Measurements from ENCODE around the gene PTAR1.

The PTAR1 gene

GRCh38 chr9:69798744-69799143 lies 38.9 kb upstream of the PTAR1 start:
- POLR2A ChIA-PET = no interaction called here
- TF ChIP-seq TARDBP (IDR thresholded peaks at IDR 0.05) = no peak
- TF ChIP-seq ARNT (IDR thresholded peaks at IDR 0.05) = no peak
- no peak for TF ChIP-seq FOXK2 (IDR thresholded peaks at IDR 0.05)
- no peak for TF ChIP-seq NFRKB (IDR thresholded peaks at IDR 0.05)
- no peak for TF ChIP-seq FOXA1 (IDR thresholded peaks at IDR 0.05)
- TF ChIP-seq SUZ12 (IDR thresholded peaks at IDR 0.05) = no peak
- no peak for TF ChIP-seq LEF1 (IDR thresholded peaks at IDR 0.05; ENCODE audit: borderline replicate concordance)
- TF ChIP-seq PKNOX1 (IDR thresholded peaks at IDR 0.05) = no peak
- TF ChIP-seq CTBP1 (IDR thresholded peaks at IDR 0.05; ENCODE audit: borderline replicate concordance) = no peak
- TF ChIP-seq ZNF384 (IDR thresholded peaks at IDR 0.05) = no peak
- TF ChIP-seq ELF4 (IDR thresholded peaks at IDR 0.05) = no peak
- TF ChIP-seq FOXM1 (IDR thresholded peaks at IDR 0.05; ENCODE audit: borderline replicate concordance) = no peak
- no peak for TF ChIP-seq HDGF (IDR thresholded peaks at IDR 0.05; ENCODE audit: borderline replicate concordance)
- no peak for TF ChIP-seq SP1 (IDR thresholded peaks at IDR 0.05)
- no peak for TF ChIP-seq L3MBTL2 (conservative IDR thresholded peaks at IDR 0.05)
- no peak for TF ChIP-seq BHLHE40 (IDR thresholded peaks at IDR 0.05; ENCODE audit: borderline replicate concordance)
- CTCF ChIA-PET = no interaction called here
- no peak for DNase-seq (ENCODE audit: extremely low spot score)

- ChIA-PET CTCF (no interaction called here), POLR2A (no interaction called here)
- TF ChIP-seq BHLHE40 (IDR thresholded peaks at IDR 0.05; ENCODE audit: borderline replicate concordance) = no peak
- no peak for TF ChIP-seq LEF1 (IDR thresholded peaks at IDR 0.05; ENCODE audit: borderline replicate concordance)
- no peak for TF ChIP-seq FOXA1 (IDR thresholded peaks at IDR 0.05)
- no peak for TF ChIP-seq FOXM1 (IDR thresholded peaks at IDR 0.05; ENCODE audit: borderline replicate concordance)
- TF ChIP-seq PKNOX1 (IDR thresholded peaks at IDR 0.05) = no peak
- DNase-seq (ENCODE audit: extremely low spot score) = no peak
Observed at GRCh38 chr9:69797675-69798074, 37.9 kb upstream of the PTAR1 start.

GRCh38 chr9:69794356-69794755 lies 34.5 kb upstream of the PTAR1 start:
- TF ChIP-seq ZNF384 (IDR thresholded peaks at IDR 0.05) = no peak
- TF ChIP-seq PKNOX1 (IDR thresholded peaks at IDR 0.05) = no peak
- no peak for TF ChIP-seq SUZ12 (IDR thresholded peaks at IDR 0.05)
- no peak for TF ChIP-seq ELF4 (IDR thresholded peaks at IDR 0.05)
- no peak for TF ChIP-seq ARNT (IDR thresholded peaks at IDR 0.05)
- no peak for TF ChIP-seq FOXM1 (IDR thresholded peaks at IDR 0.05; ENCODE audit: borderline replicate concordance)
- TF ChIP-seq FOXK2 (IDR thresholded peaks at IDR 0.05) = no peak
- no peak for TF ChIP-seq CTBP1 (IDR thresholded peaks at IDR 0.05; ENCODE audit: borderline replicate concordance)
- no peak for TF ChIP-seq HDGF (IDR thresholded peaks at IDR 0.05; ENCODE audit: borderline replicate concordance)
- no peak for TF ChIP-seq FOXA1 (IDR thresholded peaks at IDR 0.05)
- TF ChIP-seq LEF1 (IDR thresholded peaks at IDR 0.05; ENCODE audit: borderline replicate concordance) = no peak
- no peak for TF ChIP-seq SP1 (IDR thresholded peaks at IDR 0.05)
- TF ChIP-seq NFRKB (IDR thresholded peaks at IDR 0.05) = no peak
- no peak for TF ChIP-seq TARDBP (IDR thresholded peaks at IDR 0.05)
- TF ChIP-seq BHLHE40 (IDR thresholded peaks at IDR 0.05; ENCODE audit: borderline replicate concordance) = no peak
- TF ChIP-seq L3MBTL2 (conservative IDR thresholded peaks at IDR 0.05) = no peak
- no peak for DNase-seq (ENCODE audit: extremely low spot score)
- POLR2A ChIA-PET = no interaction called here
- CTCF ChIA-PET = no interaction called here

GRCh38 chr9:69785757-69786156 lies 25.9 kb upstream of the PTAR1 start:
- no peak for DNase-seq (ENCODE audit: extremely low spot score)
- TF ChIP-seq NFRKB (IDR thresholded peaks at IDR 0.05) (no peak), SUZ12 (IDR thresholded peaks at IDR 0.05) (no peak), FOXA1 (IDR thresholded peaks at IDR 0.05) (no peak), L3MBTL2 (conservative IDR thresholded peaks at IDR 0.05) (no peak), SP1 (IDR thresholded peaks at IDR 0.05) (no peak), CTBP1 (IDR thresholded peaks at IDR 0.05; ENCODE audit: borderline replicate concordance) (no peak), TARDBP (IDR thresholded peaks at IDR 0.05) (no peak), FOXM1 (IDR thresholded peaks at IDR 0.05; ENCODE audit: borderline replicate concordance) (no peak), ZNF384 (IDR thresholded peaks at IDR 0.05) (no peak), BHLHE40 (IDR thresholded peaks at IDR 0.05; ENCODE audit: borderline replicate concordance) (no peak), FOXK2 (IDR thresholded peaks at IDR 0.05) (no peak), ARNT (IDR thresholded peaks at IDR 0.05) (no peak), ELF4 (IDR thresholded peaks at IDR 0.05) (no peak), HDGF (IDR thresholded peaks at IDR 0.05; ENCODE audit: borderline replicate concordance) (no peak), LEF1 (IDR thresholded peaks at IDR 0.05; ENCODE audit: borderline replicate concordance) (no peak), PKNOX1 (IDR thresholded peaks at IDR 0.05) (no peak)
- ChIA-PET POLR2A (no interaction called here), CTCF (no interaction called here)

GRCh38 chr9:69773258-69773657 lies 13.4 kb upstream of the PTAR1 start:
- ChIA-PET CTCF (no interaction called here), POLR2A (no interaction called here)
- TF ChIP-seq HDGF (IDR thresholded peaks at IDR 0.05; ENCODE audit: borderline replicate concordance) = no peak
- no peak for DNase-seq (ENCODE audit: extremely low spot score)

- POLR2A ChIA-PET = no interaction called here
- CTCF ChIA-PET = no interaction called here
- no peak for TF ChIP-seq ZNF384 (IDR thresholded peaks at IDR 0.05)
- TF ChIP-seq CTBP1 (IDR thresholded peaks at IDR 0.05; ENCODE audit: borderline replicate concordance) = no peak
- TF ChIP-seq PKNOX1 (IDR thresholded peaks at IDR 0.05) = no peak
- no peak for TF ChIP-seq LEF1 (IDR thresholded peaks at IDR 0.05; ENCODE audit: borderline replicate concordance)
- TF ChIP-seq NFRKB (IDR thresholded peaks at IDR 0.05) = no peak
- no peak for TF ChIP-seq HDGF (IDR thresholded peaks at IDR 0.05; ENCODE audit: borderline replicate concordance)
- DNase-seq (ENCODE audit: extremely low spot score) = no peak
Observed at GRCh38 chr9:69771775-69772418, 12.1 kb upstream of the PTAR1 start.
